NCI-H1694 (cell line): ENCODE measurements around the gene LEKR1.
A peak's percentile ranks its signal among the peaks of the same experiment; 100 is the strongest.

Experiments
- DNase-seq: peaks from one replicate; lab custom pipeline; 2025; lab: John Stamatoyannopoulos, UW

The LEKR1 gene

GRCh38 chr3:157059181-157059580 is 233.0 kb downstream of the LEKR1 start:
- no peak for DNase-seq

DNA sequence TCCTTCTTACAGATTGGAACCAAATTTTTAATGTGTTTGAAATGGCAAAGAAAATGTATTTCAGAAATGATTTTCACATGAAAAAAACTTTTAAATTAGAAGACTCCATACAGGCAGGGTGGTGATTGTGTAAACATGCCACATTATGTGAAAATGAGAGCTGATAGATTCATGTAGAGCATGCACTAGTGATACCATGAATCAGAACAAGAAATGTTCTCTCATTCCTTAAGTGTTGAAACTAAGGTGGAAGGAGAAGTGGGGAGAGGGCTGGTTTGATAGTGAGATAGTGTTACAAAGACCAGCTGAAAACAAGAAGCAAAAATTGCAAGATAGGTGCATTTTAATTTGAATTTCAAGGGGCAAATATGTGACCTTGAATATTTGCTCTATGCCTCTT is 233.5 kb downstream of the LEKR1 start:
- DNase-seq: no peak

GRCh38 chr3:157061265-157061664 is 235.1 kb downstream of the LEKR1 start:
- DNase-seq: no peak

DNA sequence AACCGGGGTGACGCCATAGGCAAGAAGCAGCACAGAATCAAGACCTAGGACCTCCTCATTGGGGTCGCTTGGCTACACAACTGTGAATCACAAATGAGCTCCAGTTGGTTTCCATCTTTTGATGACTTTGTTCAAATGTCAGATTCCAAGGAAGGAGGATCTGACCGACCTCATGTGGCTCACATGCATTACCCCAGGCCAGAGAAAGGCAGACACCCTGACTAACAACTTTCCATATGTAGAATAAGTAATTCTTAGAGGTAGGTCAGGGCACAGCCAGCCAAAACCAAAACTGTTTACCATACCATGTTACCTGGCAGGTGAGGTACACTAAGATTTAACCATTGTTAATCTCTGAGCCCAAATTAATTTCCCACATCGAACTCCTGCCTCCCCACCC is 237.3 kb downstream of the LEKR1 start:
- no peak for DNase-seq

- peak; percentile 95 for DNase-seq
These were observed 237.8 kb downstream of the LEKR1 start for GRCh38 chr3:157063926-157064325.

DNA sequence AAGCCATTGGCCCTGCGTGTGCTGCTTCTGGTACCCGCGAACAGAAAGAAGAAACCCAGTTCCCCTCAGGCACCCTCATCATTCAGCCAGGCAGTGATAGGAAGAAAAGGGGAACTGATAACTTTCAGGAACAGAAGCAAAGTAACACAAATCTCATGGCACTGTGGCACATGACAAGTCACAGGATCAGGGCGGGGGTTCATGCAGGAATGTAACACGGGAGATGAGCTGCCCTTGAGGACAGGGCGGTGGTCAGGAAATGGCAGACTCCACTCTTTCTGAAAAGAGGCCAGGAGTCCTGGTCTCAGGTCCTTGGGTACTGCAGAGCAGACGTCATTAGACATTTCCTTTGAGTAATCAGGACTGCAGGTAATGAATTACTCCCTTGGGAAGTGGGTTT is 238.2 kb downstream of the LEKR1 start:
- DNase-seq: no peak

- DNase-seq: no peak
These were observed 239.0 kb downstream of the LEKR1 start for GRCh38 chr3:157065201-157065600.

GRCh38 chr3:157066335-157067098 is 240.4 kb downstream of the LEKR1 start:
- peak; percentile 92 for DNase-seq

DNA sequence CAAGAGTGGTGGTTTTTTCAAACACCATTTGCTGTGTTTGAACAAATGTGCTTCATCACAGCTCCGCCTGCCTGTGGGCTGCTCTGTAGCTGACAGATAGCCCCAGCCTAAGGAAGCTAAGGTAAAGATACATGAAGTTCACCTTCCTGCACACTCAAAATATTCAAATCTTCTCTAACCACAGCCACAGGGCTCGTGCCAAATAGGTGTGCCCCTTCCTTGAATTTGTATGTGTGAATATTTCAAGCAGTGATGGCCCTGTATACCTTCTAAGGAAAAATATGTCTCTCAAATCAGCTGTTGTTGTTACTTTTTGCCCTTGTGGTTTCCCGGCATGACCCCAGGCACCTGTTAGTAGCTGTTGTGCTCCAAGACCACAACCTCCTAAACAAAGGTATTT is 241.0 kb downstream of the LEKR1 start:
- DNase-seq: no peak

GRCh38 chr3:157069406-157069805 is 243.3 kb downstream of the LEKR1 start:
- no peak for DNase-seq

DNA sequence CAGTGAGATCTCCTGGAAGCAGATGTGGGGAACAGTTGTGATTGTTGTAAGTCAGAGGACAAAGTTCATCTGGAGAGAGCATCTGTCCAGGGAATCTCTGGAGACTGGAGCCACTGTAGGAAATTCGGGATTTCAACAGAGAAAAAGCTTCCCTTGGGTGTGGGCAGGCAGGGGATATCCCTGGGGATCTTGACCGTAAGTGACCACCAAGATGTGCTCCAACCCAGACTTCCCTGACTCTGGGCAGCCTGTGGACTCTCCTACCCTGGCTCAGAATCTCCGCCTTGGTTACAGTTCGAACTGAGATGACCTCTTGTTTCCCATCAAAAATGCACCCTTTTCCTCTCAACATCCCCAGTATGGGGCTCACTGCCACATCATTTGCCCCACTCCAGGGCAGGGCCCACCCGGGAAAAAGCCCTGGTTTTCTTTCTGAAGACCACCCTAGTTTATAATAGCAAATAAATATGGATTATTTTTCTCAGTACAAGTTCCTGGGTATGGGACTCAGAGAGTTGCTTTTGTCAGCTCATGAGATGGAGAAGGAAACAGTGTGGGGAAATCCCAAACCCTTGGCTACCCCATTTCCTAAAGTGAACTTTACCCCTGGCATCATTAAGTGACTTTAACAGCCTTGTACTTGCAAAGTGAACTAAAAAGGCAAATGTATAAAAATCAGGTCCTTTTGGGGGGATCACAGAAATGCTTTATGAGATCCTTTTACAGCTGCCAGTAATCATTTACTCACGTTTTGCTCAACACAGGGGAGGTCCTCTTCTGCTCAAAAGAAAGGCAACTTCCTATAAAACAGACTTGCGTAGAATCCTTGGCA is 243.9 kb downstream of the LEKR1 start:
- no peak for DNase-seq

- DNase-seq: no peak
These were observed 244.5 kb downstream of the LEKR1 start for GRCh38 chr3:157070678-157070999.

DNA sequence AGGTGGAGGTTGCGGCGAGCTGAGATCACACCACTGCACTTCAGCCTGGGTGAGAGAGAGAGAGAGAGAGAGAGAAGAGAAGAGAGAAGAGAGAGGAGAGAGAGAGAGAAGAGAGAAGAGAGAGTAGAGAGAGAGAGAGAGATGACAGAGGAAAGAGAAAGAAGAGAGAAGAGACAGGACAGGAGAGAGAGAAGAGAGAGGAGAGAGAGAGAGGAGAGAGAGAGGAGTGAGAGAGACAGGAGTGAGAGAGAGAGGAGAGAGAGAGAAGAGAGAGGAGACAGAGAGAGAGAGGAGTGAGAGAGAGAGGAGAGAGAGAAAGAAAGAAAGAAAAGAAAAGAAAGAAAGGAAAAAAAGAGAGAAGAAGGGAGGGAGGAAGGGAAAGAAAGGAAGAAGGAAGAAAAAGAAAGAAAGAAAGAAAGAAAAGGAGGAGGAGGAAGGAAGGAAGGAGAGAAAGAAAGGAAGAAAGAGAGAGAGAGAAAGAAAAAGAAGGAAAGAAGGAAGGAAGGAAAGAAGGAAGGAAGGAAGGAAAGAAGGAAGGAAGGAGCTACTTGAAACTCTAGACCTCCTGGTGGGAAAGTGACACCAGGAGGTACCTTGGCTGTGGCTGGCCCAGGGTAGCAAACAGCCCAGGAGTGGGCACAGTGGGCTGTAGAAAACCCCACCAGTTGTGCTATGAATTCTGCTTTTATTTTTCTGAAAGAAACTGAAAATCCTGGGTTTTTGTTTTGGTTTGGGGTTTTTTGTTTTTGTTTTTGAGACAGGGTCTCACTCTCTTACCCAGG is 245.8 kb downstream of the LEKR1 start:
- no peak for DNase-seq

DNA sequence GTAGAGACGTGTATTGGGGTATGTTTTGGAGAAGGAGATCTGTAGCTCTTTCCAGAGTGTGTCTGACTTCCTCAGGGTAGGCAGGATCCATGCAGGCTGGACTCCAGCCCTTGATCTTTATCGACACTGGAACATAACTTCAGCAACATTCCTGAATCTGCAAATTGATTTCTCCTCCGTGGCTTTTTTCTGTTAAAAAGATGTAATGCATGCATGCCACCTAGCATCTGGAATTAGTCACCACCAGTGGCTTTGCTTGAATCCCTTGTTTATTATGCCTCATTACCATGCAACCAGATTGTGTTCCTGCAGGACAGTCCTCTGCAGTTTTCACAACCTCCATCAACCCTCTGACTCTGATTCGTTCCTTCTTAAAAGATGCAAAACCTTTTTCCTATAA is 247.7 kb downstream of the LEKR1 start:
- peak; percentile 35 for DNase-seq

GRCh38 chr3:157074490-157074889 is 248.3 kb downstream of the LEKR1 start:
- no peak for DNase-seq

DNA sequence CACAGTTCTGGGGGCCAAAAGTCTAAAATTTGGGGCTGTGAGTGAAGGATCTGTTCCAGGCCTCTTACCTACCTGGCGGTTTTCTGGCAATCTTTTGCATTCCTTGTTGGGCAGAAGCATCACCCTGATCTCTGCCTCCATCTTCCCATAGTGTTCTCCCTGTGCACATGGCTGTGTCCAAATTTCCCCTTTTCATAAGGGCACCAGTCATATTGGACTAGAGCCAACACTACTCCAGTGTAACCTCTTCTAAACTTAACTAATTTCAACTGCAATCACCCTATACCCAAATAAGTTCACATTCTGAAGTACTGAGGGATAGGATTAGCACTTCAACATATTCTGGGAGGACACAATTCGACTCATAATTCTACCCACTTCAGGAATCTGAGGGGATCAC is 248.8 kb downstream of the LEKR1 start:
- DNase-seq: no peak

- no peak for DNase-seq
These were observed 249.7 kb downstream of the LEKR1 start for GRCh38 chr3:157075693-157076420.

GRCh38 chr3:157077565-157077991 is 251.4 kb downstream of the LEKR1 start:
- DNase-seq: no peak

GRCh38 chr3:157078131-157078810 is 252.1 kb downstream of the LEKR1 start:
- no peak for DNase-seq

DNA sequence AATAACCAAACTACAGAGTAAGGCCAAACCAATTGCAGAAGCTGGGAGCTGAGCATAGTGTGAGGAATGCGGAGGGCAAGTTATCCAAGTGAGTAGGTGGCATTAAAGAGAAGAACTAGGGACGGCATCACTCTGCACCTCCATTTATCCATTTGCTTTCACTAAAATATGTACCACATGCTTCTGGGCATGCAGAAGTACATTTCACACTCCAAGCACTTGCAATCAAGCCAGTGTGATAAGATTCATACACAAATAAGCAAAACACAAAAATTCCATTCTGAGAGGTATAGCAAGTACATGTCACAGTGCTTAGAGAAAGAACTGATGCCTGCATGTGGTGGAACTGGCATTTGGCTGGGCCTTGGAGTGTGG is 252.6 kb downstream of the LEKR1 start:
- DNase-seq: no peak

DNA sequence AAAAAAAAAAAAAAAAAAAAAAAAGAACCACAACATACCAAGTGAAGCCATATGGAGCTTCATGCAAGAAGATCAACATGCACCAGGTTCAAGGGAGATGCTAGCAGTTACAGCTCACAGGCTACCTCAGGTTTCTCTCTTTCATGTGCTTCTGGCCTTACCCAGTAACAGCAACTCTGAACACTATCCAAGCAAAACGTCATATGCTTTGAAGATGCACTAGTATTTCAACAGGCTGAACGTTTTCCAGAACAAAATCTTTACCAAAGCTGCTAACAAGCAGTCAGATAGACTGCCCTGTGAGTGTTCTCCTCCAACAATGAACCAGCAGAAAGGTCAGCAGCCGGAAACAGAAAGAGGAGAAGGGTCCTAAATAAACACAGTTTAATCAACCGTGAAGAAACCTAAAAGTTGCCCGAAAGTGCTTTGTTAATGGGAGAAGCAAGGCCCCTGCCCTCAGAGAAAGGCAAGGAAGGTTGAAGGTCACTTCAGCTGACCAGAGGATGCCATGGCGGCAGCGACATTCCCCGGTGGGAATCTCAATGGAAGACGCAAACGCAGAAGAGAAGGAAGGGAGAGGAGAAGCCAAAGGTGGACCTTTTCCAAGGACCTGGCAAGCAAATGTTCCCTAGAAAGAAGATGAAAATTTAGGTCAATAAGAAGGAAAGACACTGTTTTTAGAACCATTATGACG is 253.7 kb downstream of the LEKR1 start:
- DNase-seq: no peak
